Trophoblast cell (in vitro differentiated cells and primary cell): ENCODE measurements around the gene BLTP3B. TPM values are rescaled to one million over a fixed set of nuclear protein-coding genes. Genes with fewer than 3 reads are reported as not detected.
A peak's percentile ranks its signal among the peaks of the same experiment; 100 is the strongest.
"Not testable (repeated sequence)": the region's sequence is repeated elsewhere in the genome, so short reads cannot be mapped to it uniquely, and the experiment has no call there.

Experiments used
- DNase-seq, 2 donors: peaks; one replicate each; pipeline ENCODE4 v3.0.0-alpha.2; 2016
- H2AFZ ChIP-seq: 2 replicates; pipeline ENCODE4 v1.6.1; 2013; ENCODE audit warnings: low read length, moderate library complexity, mild to moderate bottlenecking; ENCODE audit not compliant: insufficient read depth, poor library complexity
- H2AK5ac ChIP-seq: 2 replicates; pipeline ENCODE4 v1.6.1; 2013; ENCODE audit warnings: mild to moderate bottlenecking, low read length
- H2BK120ac ChIP-seq: 2 replicates; pipeline ENCODE4 v1.6.1; 2013; ENCODE audit warnings: low read length, mild to moderate bottlenecking, moderate library complexity; ENCODE audit not compliant: insufficient read depth, poor library complexity
- H2BK12ac ChIP-seq: 2 replicates; pipeline ENCODE4 v1.6.1; 2013; ENCODE audit warnings: mild to moderate bottlenecking, low read length, moderate library complexity
- H2BK5ac ChIP-seq: 2 replicates; pipeline ENCODE4 v1.6.1; 2013; ENCODE audit warnings: low read length, low read depth, moderate library complexity, mild to moderate bottlenecking; ENCODE audit not compliant: poor library complexity
- H3K14ac ChIP-seq: 2 replicates; pipeline ENCODE4 v1.6.1; 2013; ENCODE audit warnings: mild to moderate bottlenecking, low read length
- H3K18ac ChIP-seq: 2 replicates; pipeline ENCODE4 v1.6.1; 2013; ENCODE audit warnings: mild to moderate bottlenecking, low read length
- H3K23ac ChIP-seq: 2 replicates; pipeline ENCODE4 v1.6.1; 2013; ENCODE audit warnings: low read length
- H3K27ac ChIP-seq: 2 replicates; pipeline ENCODE4 v1.5.1; 2013; ENCODE audit warnings: low read depth, mild to moderate bottlenecking, inconsistent platforms, low read length, moderate library complexity
- H3K27me3 ChIP-seq: 2 replicates; pipeline ENCODE4 v1.6.1; 2013; ENCODE audit warnings: inconsistent platforms, mild to moderate bottlenecking, low read length, moderate library complexity; ENCODE audit not compliant: insufficient read depth
- H3K36me3 ChIP-seq, 2 experiments: 1 replicate in 1 of 2; 2 replicates in 1 of 2; pipeline ENCODE4 v1.6.1; 2013; ENCODE audit warnings: low read length in 2 of 2, mild to moderate bottlenecking in 2 of 2, moderate library complexity in 1 of 2; ENCODE audit not compliant: insufficient read depth in 2 of 2, control insufficient read depth in 1 of 2
- H3K4ac ChIP-seq: 2 replicates; pipeline ENCODE4 v1.6.1; 2013; ENCODE audit warnings: low read depth, mild to moderate bottlenecking, low read length, moderate library complexity
- H3K4me1 ChIP-seq, 2 experiments: 1 replicate in 1 of 2; 2 replicates in 1 of 2; pipeline ENCODE4 v1.6.1; 2013; ENCODE audit warnings: low read length in 2 of 2, mild to moderate bottlenecking in 2 of 2, moderate library complexity in 1 of 2; ENCODE audit not compliant: insufficient read depth in 2 of 2, control insufficient read depth in 1 of 2
- H3K4me2 ChIP-seq: 2 replicates; pipeline ENCODE4 v1.6.1; 2013; ENCODE audit warnings: inconsistent platforms, mild to moderate bottlenecking, low read length, moderate library complexity
- H3K4me3 ChIP-seq: 2 replicates; pipeline ENCODE4 v1.5.1; 2013; ENCODE audit warnings: mild to moderate bottlenecking, low read depth, low read length, inconsistent platforms
- H3K79me1 ChIP-seq: one replicate; pipeline ENCODE4 v1.6.1; 2013; ENCODE audit warnings: low read length
- H3K79me2 ChIP-seq: 2 replicates; pipeline ENCODE4 v1.6.1; 2013; ENCODE audit warnings: low read length, mild to moderate bottlenecking; ENCODE audit not compliant: control insufficient read depth, insufficient read depth, poor library complexity
- H3K9ac ChIP-seq: 2 replicates; pipeline ENCODE4 v1.6.1; 2013; ENCODE audit warnings: mild to moderate bottlenecking, low read length
- H3K9me3 ChIP-seq: 2 replicates; pipeline ENCODE4 v1.6.1; 2013; ENCODE audit warnings: low read depth, mild to moderate bottlenecking, control low read depth, inconsistent platforms, low read length; ENCODE audit not compliant: insufficient read depth
- H4K12ac ChIP-seq: 2 replicates; pipeline ENCODE4 v1.6.1; 2013; ENCODE audit warnings: low read depth, mild to moderate bottlenecking, low read length, moderate library complexity
- H4K8ac ChIP-seq: 2 replicates; pipeline ENCODE4 v1.6.1; 2013; ENCODE audit warnings: low read depth, mild to moderate bottlenecking, low read length, moderate library complexity
- H4K91ac ChIP-seq: one replicate; pipeline ENCODE4 v1.6.1; 2013; ENCODE audit warnings: low read depth, mild to moderate bottlenecking, low read length, moderate library complexity
- WGBS: extraction: QIAGEN DNeasy Blood & Tissue Kit; methylation state at CpG from one replicate; pipeline ENCODE4 v1.1.7; 2013; ENCODE audit warnings: missing lambda C conversion rate; ENCODE audit not compliant: insufficient read length, insufficient coverage; ENCODE audit errors: extremely low coverage; 5-methylcytosine and 5-hydroxymethylcytosine counted together
- polyA plus RNA-seq: library from polyadenylated mRNA; stranded (reverse); fragments of 200-250 nt; gene quantifications from 2 replicates; pipeline ENCODE4 v1.2.3, GENCODE V29; 2013

BLTP3B gene, protein sequence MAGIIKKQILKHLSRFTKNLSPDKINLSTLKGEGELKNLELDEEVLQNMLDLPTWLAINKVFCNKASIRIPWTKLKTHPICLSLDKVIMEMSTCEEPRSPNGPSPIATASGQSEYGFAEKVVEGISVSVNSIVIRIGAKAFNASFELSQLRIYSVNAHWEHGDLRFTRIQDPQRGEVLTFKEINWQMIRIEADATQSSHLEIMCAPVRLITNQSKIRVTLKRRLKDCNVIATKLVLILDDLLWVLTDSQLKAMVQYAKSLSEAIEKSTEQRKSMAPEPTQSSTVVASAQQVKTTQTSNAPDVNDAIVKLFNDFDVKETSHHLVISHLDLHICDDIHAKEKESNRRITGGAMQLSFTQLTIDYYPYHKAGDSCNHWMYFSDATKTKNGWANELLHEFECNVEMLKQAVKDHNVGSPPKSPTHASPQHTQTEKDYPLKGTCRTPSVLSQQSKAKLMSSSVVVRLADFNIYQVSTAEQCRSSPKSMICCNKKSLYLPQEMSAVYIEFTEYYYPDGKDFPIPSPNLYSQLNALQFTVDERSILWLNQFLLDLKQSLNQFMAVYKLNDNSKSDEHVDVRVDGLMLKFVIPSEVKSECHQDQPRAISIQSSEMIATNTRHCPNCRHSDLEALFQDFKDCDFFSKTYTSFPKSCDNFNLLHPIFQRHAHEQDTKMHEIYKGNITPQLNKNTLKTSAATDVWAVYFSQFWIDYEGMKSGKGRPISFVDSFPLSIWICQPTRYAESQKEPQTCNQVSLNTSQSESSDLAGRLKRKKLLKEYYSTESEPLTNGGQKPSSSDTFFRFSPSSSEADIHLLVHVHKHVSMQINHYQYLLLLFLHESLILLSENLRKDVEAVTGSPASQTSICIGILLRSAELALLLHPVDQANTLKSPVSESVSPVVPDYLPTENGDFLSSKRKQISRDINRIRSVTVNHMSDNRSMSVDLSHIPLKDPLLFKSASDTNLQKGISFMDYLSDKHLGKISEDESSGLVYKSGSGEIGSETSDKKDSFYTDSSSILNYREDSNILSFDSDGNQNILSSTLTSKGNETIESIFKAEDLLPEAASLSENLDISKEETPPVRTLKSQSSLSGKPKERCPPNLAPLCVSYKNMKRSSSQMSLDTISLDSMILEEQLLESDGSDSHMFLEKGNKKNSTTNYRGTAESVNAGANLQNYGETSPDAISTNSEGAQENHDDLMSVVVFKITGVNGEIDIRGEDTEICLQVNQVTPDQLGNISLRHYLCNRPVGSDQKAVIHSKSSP (N-terminal part only)
- 7.3 TPM in 2 replicates for polyA plus RNA-seq

DNA sequence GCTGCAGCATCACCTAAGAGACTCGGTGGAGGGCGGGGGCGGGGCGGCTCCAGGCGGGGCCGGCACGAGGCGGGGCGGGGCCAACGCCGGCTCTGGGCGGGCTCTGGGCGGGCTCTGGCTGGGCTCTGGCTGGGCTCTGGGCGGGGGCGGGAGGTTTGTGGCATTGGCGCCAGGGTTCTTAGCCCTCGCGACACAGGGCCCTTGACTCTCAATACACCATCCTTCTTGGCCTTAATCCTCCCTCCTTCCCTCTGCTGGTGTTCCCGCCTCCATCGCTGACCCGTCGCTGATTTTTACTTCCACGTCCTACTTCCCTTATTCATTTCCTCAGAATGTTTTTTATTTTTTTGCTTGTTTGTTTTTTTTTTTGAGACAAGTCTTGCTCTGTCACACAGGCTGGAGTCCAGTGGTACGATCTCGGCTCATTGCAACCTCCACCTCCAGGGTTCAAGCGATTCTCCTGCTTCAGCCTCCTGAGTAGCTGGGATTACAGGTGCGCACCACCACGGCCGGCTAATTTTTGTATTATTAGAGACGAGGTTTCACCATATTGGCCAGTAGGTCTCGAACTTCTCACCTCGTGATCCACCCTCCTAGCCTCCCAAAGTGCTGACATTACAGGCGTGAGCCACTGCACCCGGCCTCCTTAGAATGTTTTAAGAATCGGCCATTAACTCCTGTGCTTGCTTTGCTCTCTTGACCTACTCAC is at the start of gene BLTP3B:
Gene BLTP3B, minus strand, starts transcription at position 24 of the 709 bp plus-strand sequence. CDS start 239 bp downstream, outside the sequence.
- peak within 1 kb of the TSS; percentile 90 for H3K4me3 ChIP-seq
- peak within 1 kb of the TSS; percentile 39 for H2AK5ac ChIP-seq
- peak within 1 kb of the TSS; percentile 71 for H4K8ac ChIP-seq
- H3K18ac ChIP-seq = peak within 1 kb of the TSS; percentile 70
- H3K4ac ChIP-seq = peak within 1 kb of the TSS; percentile 71
- peak; percentile 81 to 83 for DNase-seq
- H3K79me2 ChIP-seq = peaks cover 7% of the 10 kb centered on the region
- H3K9ac ChIP-seq = peak within 1 kb of the TSS; percentile 79
- WGBS = no CpG with 5 or more reads among the region's 35 CpGs
- peak within 1 kb of the TSS; percentile 38 for H2AFZ ChIP-seq
- H4K91ac ChIP-seq = peak within 1 kb of the TSS; percentile 80
- no peak within 1 kb of the TSS for H3K23ac ChIP-seq
- H3K27me3 ChIP-seq = no peaks in the 10 kb centered on the region
- H2BK120ac ChIP-seq = peak within 1 kb of the TSS; percentile 59
- H3K14ac ChIP-seq = peak within 1 kb of the TSS; percentile 71
- H3K36me3 ChIP-seq = no peaks in the 10 kb centered on the region
- H3K9me3 ChIP-seq = peaks cover 1% of the 10 kb centered on the region
- H2BK12ac ChIP-seq = peak within 1 kb of the TSS; percentile 27
- H3K4me2 ChIP-seq = peak within 1 kb of the TSS; percentile 99
- H3K4me1 ChIP-seq = peaks cover 0 to 2% of the 10 kb centered on the region in 2 experiments
- peak within 1 kb of the TSS; percentile 24 for H4K12ac ChIP-seq
- peak within 1 kb of the TSS; percentile 78 for H2BK5ac ChIP-seq
- peaks cover 8% of the 10 kb centered on the region for H3K79me1 ChIP-seq
- peak within 1 kb of the TSS; percentile 62 for H3K27ac ChIP-seq

DNA sequence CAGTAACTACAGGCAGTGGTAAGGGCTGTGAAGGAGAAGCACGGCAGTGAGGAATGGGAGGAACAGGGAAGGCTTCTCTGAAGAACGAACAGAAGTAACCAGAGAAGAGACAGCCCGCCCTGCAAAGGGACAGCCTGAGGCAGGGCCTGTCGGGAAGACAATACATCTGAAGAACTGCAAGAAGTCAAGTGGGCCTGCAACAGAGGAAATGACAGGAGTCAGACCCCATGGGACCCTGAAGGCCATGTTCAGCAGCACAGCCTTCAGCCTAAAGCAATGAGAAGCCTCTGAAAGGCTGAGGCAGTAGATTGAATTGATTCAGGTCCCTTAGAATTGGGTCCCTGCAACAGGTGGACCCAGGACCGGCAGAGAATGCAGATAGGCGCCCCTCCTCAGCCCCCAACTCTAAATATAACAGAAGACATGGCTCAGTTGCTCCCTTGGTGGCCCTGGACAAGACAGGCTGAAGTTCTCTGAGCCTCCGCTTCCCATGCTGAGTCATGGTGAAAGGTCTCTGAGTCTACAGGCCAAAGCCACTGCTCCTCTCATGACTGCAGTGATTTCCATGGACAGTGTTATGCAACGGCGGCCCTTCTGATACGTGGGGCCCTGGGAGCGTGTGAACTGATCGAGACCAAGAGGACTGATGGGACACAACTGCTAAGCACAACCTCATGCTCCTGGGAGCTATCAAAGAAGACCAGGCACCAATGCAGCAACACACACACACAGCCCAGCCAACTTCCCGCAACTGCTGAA is 47.1 kb upstream of the BLTP3B start:
- H2AK5ac ChIP-seq = no peak overlapping the region
- peaks cover 0 to 2% of the 10 kb centered on the region in 2 experiments for H3K4me1 ChIP-seq
- no CpG with 5 or more reads among the region's 13 CpGs for WGBS

DNA sequence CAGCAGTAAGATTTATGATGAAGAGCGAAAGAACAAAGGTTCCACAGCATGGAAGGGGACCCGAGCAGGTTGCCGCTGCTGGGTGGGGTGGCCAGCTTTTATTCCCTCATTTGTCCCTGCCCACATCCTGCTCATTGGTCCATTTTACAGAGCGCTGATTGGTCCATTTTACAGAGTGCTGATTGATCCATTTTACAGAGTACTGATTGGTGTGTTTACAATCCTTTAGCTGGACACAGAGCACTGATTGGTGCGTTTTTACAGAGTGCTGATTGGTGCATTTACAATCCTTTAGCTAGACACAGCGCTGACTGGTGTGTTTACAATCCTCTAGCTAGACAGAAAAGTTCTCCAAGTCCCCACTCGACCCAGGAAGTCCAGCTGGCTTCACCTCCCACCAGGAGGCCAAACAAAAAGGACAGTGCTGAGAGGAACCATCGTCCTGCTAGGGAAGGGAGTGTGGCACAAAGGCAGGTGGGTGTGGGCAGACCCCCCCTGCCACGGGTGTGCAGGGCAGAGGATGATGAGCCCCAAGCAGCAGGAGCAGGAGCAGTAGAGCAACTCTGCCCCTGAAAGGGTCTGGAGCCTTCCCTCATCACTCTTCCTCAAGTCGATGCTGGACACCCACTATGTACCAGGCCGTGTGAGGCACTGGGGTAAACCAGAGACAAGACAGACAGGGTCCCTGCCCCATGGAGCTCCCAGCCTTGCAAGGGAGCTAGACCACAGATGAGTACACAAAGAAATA is 46.4 kb upstream of the BLTP3B start:
- H2BK120ac ChIP-seq, H3K79me1 ChIP-seq, H2BK12ac ChIP-seq, H3K79me2 ChIP-seq, H3K27me3 ChIP-seq, H3K9ac ChIP-seq, H3K23ac ChIP-seq, H3K36me3 ChIP-seq, H3K4ac ChIP-seq, H2BK5ac ChIP-seq, H3K4me1 ChIP-seq, H3K9me3 ChIP-seq, H4K91ac ChIP-seq, H3K4me2 ChIP-seq, H2AK5ac ChIP-seq, H4K12ac ChIP-seq, H3K14ac ChIP-seq, H3K27ac ChIP-seq, H3K18ac ChIP-seq, H2AFZ ChIP-seq, DNase-seq, H4K8ac ChIP-seq, H3K4me3 ChIP-seq: not testable (repeated sequence)
- WGBS = no CpG with 5 or more reads among the region's 11 CpGs

More for the DNA sequence above, 47.1 kb upstream of the BLTP3B start:
- H2BK120ac ChIP-seq = no peak overlapping the region
- no peak overlapping the region for H3K14ac ChIP-seq
- H4K91ac ChIP-seq = no peak overlapping the region
- no peak overlapping the region for H2BK12ac ChIP-seq
- H3K4me2 ChIP-seq = no peak overlapping the region
- H4K8ac ChIP-seq = no peak overlapping the region
- H3K9ac ChIP-seq = no peak overlapping the region
- H3K36me3 ChIP-seq = no peaks in the 10 kb centered on the region
- no peak overlapping the region for H4K12ac ChIP-seq
- H3K4ac ChIP-seq = no peak overlapping the region
- no peaks in the 10 kb centered on the region for H3K79me2 ChIP-seq
- H2AFZ ChIP-seq = no peak overlapping the region
- no peak for DNase-seq
- peaks cover 2% of the 10 kb centered on the region for H3K9me3 ChIP-seq
- no peaks in the 10 kb centered on the region for H3K79me1 ChIP-seq
- H2BK5ac ChIP-seq = no peak overlapping the region
- no peak overlapping the region for H3K4me3 ChIP-seq
- H3K23ac ChIP-seq = no peak overlapping the region
- no peak overlapping the region for H3K18ac ChIP-seq
- H3K27ac ChIP-seq = no peak overlapping the region
- no peaks in the 10 kb centered on the region for H3K27me3 ChIP-seq
